Panc1 (cell line): ENCODE measurements around the gene TRAPPC12. TPM values are rescaled to one million over a fixed set of nuclear protein-coding genes. Genes with fewer than 3 reads are reported as not detected.

Experiments used
- ATAC-seq: fragments of 200-7000 bp; cut with Tn5 transposase; 2 replicates; pipeline ENCODE4 v1.9.1; 2020; ENCODE audit warnings: mild to moderate bottlenecking, moderate library complexity
- BruUV-seq: library from RNA; stranded (reverse); fragments of 400-500 nt; replicated peaks from 2 replicates; lab custom pipeline; 2021; lab: Mats Ljungman, UMichigan
- CTCF ChIA-PET: fragments of 300-600 bp; sonication (Branson Sonifier 250); formaldehyde crosslinking; loops from one replicate; lab custom pipeline; 2022; ENCODE audit warnings: antibody characterized with exemption; lab: Charles Lee
- POLR2A ChIA-PET: fragments of 300-600 bp; sonication (Branson Sonifier 250); formaldehyde crosslinking; loops from one replicate; lab custom pipeline; 2022; ENCODE audit warnings: antibody characterized with exemption; lab: Charles Lee
- DNase-seq: peaks from one replicate; pipeline ENCODE4 v3.0.0-alpha.2; 2010; ENCODE audit warnings: low read depth, low spot score
- H3K27ac ChIP-seq: 2 replicates; pipeline ENCODE4 v1.5.1; 2011; ENCODE audit warnings: mild to moderate bottlenecking, low read length, inconsistent platforms
- H3K27me3 ChIP-seq: fragments of 200-500 bp; sonication (Bioruptor generic); 2 replicates; pipeline ENCODE4 v1.6.0; 2014; ENCODE audit warnings: low read length, inconsistent platforms; ENCODE audit not compliant: control insufficient read depth, insufficient read depth
- H3K36me3 ChIP-seq: fragments of 200-500 bp; sonication (Bioruptor generic); 2 replicates; pipeline ENCODE4 v1.5.1; 2014; ENCODE audit warnings: inconsistent platforms, mild to moderate bottlenecking, low read length, moderate library complexity; ENCODE audit not compliant: control insufficient read depth, insufficient read depth
- H3K4me1 ChIP-seq: 2 replicates; pipeline ENCODE4 v1.5.1; 2011; ENCODE audit warnings: inconsistent platforms, mild to moderate bottlenecking, low read length, moderate library complexity; ENCODE audit not compliant: control insufficient read depth, insufficient read depth
- H3K4me3 ChIP-seq, 2 experiments: 2 replicates each; pipeline ENCODE4 v1.5.1; 2011 to 2012; ENCODE audit warnings: low read depth in 2 of 2, low read length in 2 of 2, mild to moderate bottlenecking in 2 of 2, inconsistent platforms in 1 of 2, moderate library complexity in 1 of 2
- H3K9me3 ChIP-seq: fragments of 200-500 bp; sonication (Bioruptor generic); 2 replicates; pipeline ENCODE4 v1.5.1; 2014; ENCODE audit warnings: low read depth, mild to moderate bottlenecking, inconsistent platforms, low read length, moderate library complexity; ENCODE audit not compliant: control insufficient read depth, insufficient read depth
- CTCF ChIP-seq: fragments of 450-650 bp; IDR thresholded peaks from 2 replicates; pipeline ENCODE4 v1.5.1; 2017; ENCODE audit warnings: mild to moderate bottlenecking
- POLR2AphosphoS5 ChIP-seq: IDR thresholded peaks from 2 replicates; pipeline ENCODE4 v1.6.1; 2012; ENCODE audit warnings: mild to moderate bottlenecking, low read depth, low read length, moderate library complexity
- SIN3A ChIP-seq: IDR thresholded peaks from 2 replicates; pipeline ENCODE4 v1.6.1; 2012; ENCODE audit warnings: low read depth, mild to moderate bottlenecking, low read length, moderate library complexity, borderline replicate concordance; ENCODE audit not compliant: insufficient read depth
- TCF7L2 ChIP-seq: IDR thresholded peaks from 2 replicates; pipeline ENCODE4 v1.6.1; 2011; ENCODE audit warnings: mild to moderate bottlenecking, low read depth, low read length, inconsistent platforms
- in situ Hi-C: cut with HindIII; loops from 2 replicates; pipeline ENCODE4 v1.10.0; 2016; ENCODE audit warnings: low sequenced_read_pairs, low pct_unique_long_range_greater_than_20kb
- intact Hi-C: fragments of 100-400 bp; cut with micrococcal nuclease; formaldehyde crosslinking; loops from one replicate; pipeline ENCODE4 v1.10.0; 2022; ENCODE audit not compliant: unreplicated experiment
- total RNA-seq: library from RNA; stranded (reverse); gene quantifications from one replicate; pipeline ENCODE4 v1.2.1, GENCODE V29; 2021; ENCODE audit not compliant: unreplicated experiment
- TF ChIP-seq, protein P1 (sequence below), 2 experiments: IDR thresholded peaks; 2 replicates each; pipeline ENCODE4 v1.6.1; 2011 to 2012; ENCODE audit warnings: low read depth in 2 of 2, control low read depth in 1 of 2, low read length in 1 of 2, mild to moderate bottlenecking in 1 of 2, moderate library complexity in 1 of 2; ENCODE audit not compliant: insufficient read depth in 1 of 2

The TRAPPC12 gene
- total RNA-seq, 1 experiment from 2014 or later: 78.7 TPM

GRCh38 chr2:3428577-3428976 is 49.1 kb downstream of the TRAPPC12 start:
- Histone ChIP-seq H3K36me3 (peaks cover 20% of the 10 kb centered on the region), H3K27me3 (no peaks in the 10 kb centered on the region), H3K4me1 (no peaks in the 10 kb centered on the region), H3K27ac (no peak overlapping the region), H3K9me3 (no peaks in the 10 kb centered on the region), H3K4me3 (no peak overlapping the region)
- POLR2A ChIA-PET: no interaction called here
- intact Hi-C loops (no loop called here), in situ Hi-C loops (no loop called here)
- DNase-seq: no peak
- BruUV-seq: no TSS peak
- TF ChIP-seq CTCF (no peak), SIN3A (no peak)
- ATAC-seq: no peak
- CTCF ChIA-PET: no interaction called here

DNA sequence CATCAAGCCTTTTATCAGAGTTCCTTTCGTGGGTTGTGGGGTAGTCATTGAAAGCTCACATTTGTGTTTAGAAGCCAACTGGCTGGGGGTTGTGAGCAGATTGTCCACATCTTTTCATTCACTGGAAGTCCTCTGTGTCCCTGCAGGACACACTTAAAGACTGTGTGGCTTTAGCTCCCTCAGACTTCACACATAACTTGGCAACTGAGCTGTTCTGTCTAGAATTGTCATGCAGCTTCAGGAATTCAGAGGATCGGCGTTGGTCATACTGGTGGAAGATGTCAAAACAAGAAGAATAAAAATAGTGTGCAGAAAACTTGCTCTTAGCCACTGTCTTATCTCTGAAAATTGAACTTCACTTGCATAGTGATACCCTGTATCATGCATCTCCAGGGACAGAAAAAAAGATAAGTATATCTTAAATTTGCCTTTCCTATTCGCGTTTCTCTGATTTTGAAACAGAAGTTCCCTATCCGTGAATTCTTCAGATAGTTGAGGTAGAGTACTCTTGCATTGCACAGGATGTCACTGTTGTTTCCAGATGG is 49.6 kb downstream of the TRAPPC12 start:
- in situ Hi-C loops (no loop called here), intact Hi-C loops (no loop called here)
- DNase-seq: no peak
- TF ChIP-seq POLR2AphosphoS5 (no peak), SIN3A (no peak), TCF7L2 (no peak), CTCF (no peak)
- TF ChIP-seq, protein P1, sequence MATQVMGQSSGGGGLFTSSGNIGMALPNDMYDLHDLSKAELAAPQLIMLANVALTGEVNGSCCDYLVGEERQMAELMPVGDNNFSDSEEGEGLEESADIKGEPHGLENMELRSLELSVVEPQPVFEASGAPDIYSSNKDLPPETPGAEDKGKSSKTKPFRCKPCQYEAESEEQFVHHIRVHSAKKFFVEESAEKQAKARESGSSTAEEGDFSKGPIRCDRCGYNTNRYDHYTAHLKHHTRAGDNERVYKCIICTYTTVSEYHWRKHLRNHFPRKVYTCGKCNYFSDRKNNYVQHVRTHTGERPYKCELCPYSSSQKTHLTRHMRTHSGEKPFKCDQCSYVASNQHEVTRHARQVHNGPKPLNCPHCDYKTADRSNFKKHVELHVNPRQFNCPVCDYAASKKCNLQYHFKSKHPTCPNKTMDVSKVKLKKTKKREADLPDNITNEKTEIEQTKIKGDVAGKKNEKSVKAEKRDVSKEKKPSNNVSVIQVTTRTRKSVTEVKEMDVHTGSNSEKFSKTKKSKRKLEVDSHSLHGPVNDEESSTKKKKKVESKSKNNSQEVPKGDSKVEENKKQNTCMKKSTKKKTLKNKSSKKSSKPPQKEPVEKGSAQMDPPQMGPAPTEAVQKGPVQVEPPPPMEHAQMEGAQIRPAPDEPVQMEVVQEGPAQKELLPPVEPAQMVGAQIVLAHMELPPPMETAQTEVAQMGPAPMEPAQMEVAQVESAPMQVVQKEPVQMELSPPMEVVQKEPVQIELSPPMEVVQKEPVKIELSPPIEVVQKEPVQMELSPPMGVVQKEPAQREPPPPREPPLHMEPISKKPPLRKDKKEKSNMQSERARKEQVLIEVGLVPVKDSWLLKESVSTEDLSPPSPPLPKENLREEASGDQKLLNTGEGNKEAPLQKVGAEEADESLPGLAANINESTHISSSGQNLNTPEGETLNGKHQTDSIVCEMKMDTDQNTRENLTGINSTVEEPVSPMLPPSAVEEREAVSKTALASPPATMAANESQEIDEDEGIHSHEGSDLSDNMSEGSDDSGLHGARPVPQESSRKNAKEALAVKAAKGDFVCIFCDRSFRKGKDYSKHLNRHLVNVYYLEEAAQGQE (IDR thresholded peaks at IDR 0.05; ENCODE audit: insufficient read depth in 1 of 2, low read depth in 2 of 2, low read length in 1 of 2): no peak
- BruUV-seq: no TSS peak
- no peaks in the 10 kb centered on the region for H3K4me1 ChIP-seq
- no peak overlapping the region for H3K4me3 ChIP-seq
- ChIA-PET POLR2A (no interaction called here), CTCF (no interaction called here)
- ATAC-seq: no peak
- H3K27ac ChIP-seq: no peak overlapping the region
- H3K27me3 ChIP-seq: no peaks in the 10 kb centered on the region
- no peaks in the 10 kb centered on the region for H3K9me3 ChIP-seq
- peaks cover 20% of the 10 kb centered on the region for H3K36me3 ChIP-seq
